Neural cell (in vitro differentiated cells): ENCODE measurements around the gene GLB1L2.

Source experiments
- EP300 ChIP-seq: fragments of 450-650 bp; conservative IDR thresholded peaks from 2 replicates; pipeline ENCODE4 v1.6.1; 2014; ENCODE audit warnings: antibody characterized with exemption, mild to moderate bottlenecking, moderate library complexity; ENCODE audit not compliant: poor library complexity, severe bottlenecking
- TF ChIP-seq, protein P1 (sequence below): fragments of 450-650 bp; IDR thresholded peaks from 2 replicates; pipeline ENCODE4 v1.5.1; 2014; ENCODE audit warnings: antibody characterized with exemption, mild to moderate bottlenecking, moderate library complexity; ENCODE audit not compliant: poor library complexity, severe bottlenecking

DNA sequence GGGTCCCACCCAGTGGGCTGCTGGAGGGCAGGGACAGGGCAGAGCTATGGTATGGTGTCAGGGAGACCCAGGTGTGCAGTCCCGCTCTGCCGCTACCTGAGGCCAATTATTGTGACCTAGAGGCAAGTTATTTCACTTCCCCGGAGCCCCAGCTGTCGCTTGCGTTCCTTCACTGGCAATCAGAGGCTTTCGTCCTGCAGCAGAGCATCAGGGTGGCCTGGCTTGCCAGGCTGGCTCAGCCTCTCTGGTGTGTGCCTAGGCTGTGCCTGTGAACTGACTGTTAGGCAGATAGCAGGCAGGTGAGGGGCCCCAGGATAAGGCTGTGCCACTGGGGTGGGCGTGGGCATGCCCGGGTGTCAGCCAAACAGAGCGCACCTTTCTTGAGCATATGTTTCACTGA is 31.4 kb downstream of the GLB1L2 start:
- no peak for TF ChIP-seq EP300
- TF ChIP-seq, protein P1, sequence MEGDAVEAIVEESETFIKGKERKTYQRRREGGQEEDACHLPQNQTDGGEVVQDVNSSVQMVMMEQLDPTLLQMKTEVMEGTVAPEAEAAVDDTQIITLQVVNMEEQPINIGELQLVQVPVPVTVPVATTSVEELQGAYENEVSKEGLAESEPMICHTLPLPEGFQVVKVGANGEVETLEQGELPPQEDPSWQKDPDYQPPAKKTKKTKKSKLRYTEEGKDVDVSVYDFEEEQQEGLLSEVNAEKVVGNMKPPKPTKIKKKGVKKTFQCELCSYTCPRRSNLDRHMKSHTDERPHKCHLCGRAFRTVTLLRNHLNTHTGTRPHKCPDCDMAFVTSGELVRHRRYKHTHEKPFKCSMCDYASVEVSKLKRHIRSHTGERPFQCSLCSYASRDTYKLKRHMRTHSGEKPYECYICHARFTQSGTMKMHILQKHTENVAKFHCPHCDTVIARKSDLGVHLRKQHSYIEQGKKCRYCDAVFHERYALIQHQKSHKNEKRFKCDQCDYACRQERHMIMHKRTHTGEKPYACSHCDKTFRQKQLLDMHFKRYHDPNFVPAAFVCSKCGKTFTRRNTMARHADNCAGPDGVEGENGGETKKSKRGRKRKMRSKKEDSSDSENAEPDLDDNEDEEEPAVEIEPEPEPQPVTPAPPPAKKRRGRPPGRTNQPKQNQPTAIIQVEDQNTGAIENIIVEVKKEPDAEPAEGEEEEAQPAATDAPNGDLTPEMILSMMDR: no peak
